H9 (cell line): Measurements from ENCODE around the gene GALNT15. TPM values are rescaled to one million over a fixed set of nuclear protein-coding genes. Genes with fewer than 3 reads are reported as not detected.

Experiments
- DNase-seq: peaks from one replicate; pipeline ENCODE4 v3.0.0-alpha.2; 2017
- H2AFZ ChIP-seq: one replicate; pipeline ENCODE4 v1.6.1; 2013; ENCODE audit warnings: mild to moderate bottlenecking, low read length, control low read depth, moderate library complexity
- H2AK5ac ChIP-seq: 2 replicates; pipeline ENCODE4 v1.6.1; 2013; ENCODE audit warnings: low read length, control low read depth, mixed read lengths; ENCODE audit not compliant: insufficient read length
- H2BK120ac ChIP-seq: one replicate; pipeline ENCODE4 v1.6.1; 2013; ENCODE audit warnings: low read depth, mild to moderate bottlenecking, low read length, control low read depth, inconsistent platforms; ENCODE audit not compliant: poor library complexity, severe bottlenecking
- H2BK12ac ChIP-seq: 2 replicates; pipeline ENCODE4 v1.6.1; 2013; ENCODE audit warnings: low read length, control low read depth, mixed read lengths, low read depth; ENCODE audit not compliant: insufficient read length
- H2BK15ac ChIP-seq: 2 replicates; pipeline ENCODE4 v1.6.1; 2013; ENCODE audit warnings: low read depth, low read length, control low read depth
- H2BK20ac ChIP-seq: one replicate; pipeline ENCODE4 v1.6.1; 2013; ENCODE audit warnings: low read depth, mild to moderate bottlenecking, low read length, control low read depth, inconsistent platforms; ENCODE audit not compliant: poor library complexity, severe bottlenecking
- H2BK5ac ChIP-seq: 2 replicates; pipeline ENCODE4 v1.6.1; 2013; ENCODE audit warnings: low read length, control low read depth, mixed read lengths; ENCODE audit not compliant: insufficient read length
- H3K14ac ChIP-seq: 2 replicates; pipeline ENCODE4 v1.6.1; 2013; ENCODE audit warnings: low read length, control low read depth; ENCODE audit not compliant: insufficient read depth
- H3K18ac ChIP-seq: 2 replicates; pipeline ENCODE4 v1.6.1; 2013; ENCODE audit warnings: low read depth, mild to moderate bottlenecking, mixed read lengths, low read length, control low read depth; ENCODE audit not compliant: insufficient read length
- H3K23ac ChIP-seq: 2 replicates; pipeline ENCODE4 v1.6.1; 2013; ENCODE audit warnings: low read length, control low read depth, mixed read lengths, low read depth; ENCODE audit not compliant: insufficient read length
- H3K23me2 ChIP-seq: 2 replicates; pipeline ENCODE4 v1.6.1; 2013; ENCODE audit warnings: low read depth, mild to moderate bottlenecking, mixed read lengths, low read length, control low read depth; ENCODE audit not compliant: insufficient read length, poor library complexity, severe bottlenecking
- H3K27ac ChIP-seq: 2 replicates; pipeline ENCODE4 v1.5.1; 2013; ENCODE audit warnings: low read length, control low read depth, mixed read lengths, low read depth; ENCODE audit not compliant: insufficient read length
- H3K27me3 ChIP-seq: 2 replicates; pipeline ENCODE4 v1.6.1; 2013; ENCODE audit warnings: low read length, control low read depth, inconsistent platforms; ENCODE audit not compliant: insufficient read depth
- H3K4ac ChIP-seq: 2 replicates; pipeline ENCODE4 v1.6.1; 2013; ENCODE audit warnings: low read depth, mild to moderate bottlenecking, control low read depth, inconsistent platforms, low read length, moderate library complexity
- H3K4me1 ChIP-seq: 2 replicates; pipeline ENCODE4 v1.6.1; 2013; ENCODE audit warnings: low read length, control low read depth, inconsistent platforms; ENCODE audit not compliant: insufficient read depth
- H3K4me2 ChIP-seq: 2 replicates; pipeline ENCODE4 v1.6.1; 2013; ENCODE audit warnings: low read length, control low read depth, mixed read lengths; ENCODE audit not compliant: insufficient read length, insufficient read depth
- H3K56ac ChIP-seq: 2 replicates; pipeline ENCODE4 v1.6.1; 2013; ENCODE audit warnings: low read depth, mild to moderate bottlenecking, mixed read lengths, low read length, control low read depth; ENCODE audit not compliant: insufficient read length
- H3K79me1 ChIP-seq: 2 replicates; pipeline ENCODE4 v1.6.1; 2013; ENCODE audit warnings: low read depth, mild to moderate bottlenecking, moderate library complexity, low read length, control low read depth, inconsistent platforms; ENCODE audit not compliant: insufficient read depth, poor library complexity, severe bottlenecking
- H3K79me2 ChIP-seq: 2 replicates; pipeline ENCODE4 v1.6.1; 2013; ENCODE audit warnings: low read length, control low read depth, inconsistent platforms; ENCODE audit not compliant: insufficient read depth
- H3K9ac ChIP-seq: 2 replicates; pipeline ENCODE4 v1.6.1; 2013; ENCODE audit warnings: low read length, control low read depth, mixed read lengths; ENCODE audit not compliant: insufficient read length; ENCODE audit errors: extremely low read depth
- H3K9me3 ChIP-seq: one replicate; pipeline ENCODE4 v1.6.1; 2013; ENCODE audit warnings: low read depth, low read length, inconsistent platforms; ENCODE audit not compliant: control insufficient read depth
- H3T11ph ChIP-seq: one replicate; pipeline ENCODE4 v1.6.1; 2013; ENCODE audit warnings: mild to moderate bottlenecking, low read length, control low read depth, inconsistent platforms
- H4K20me1 ChIP-seq: one replicate; pipeline ENCODE4 v1.6.1; 2013; ENCODE audit not compliant: control insufficient read depth, insufficient read length, insufficient read depth
- H4K5ac ChIP-seq: 2 replicates; pipeline ENCODE4 v1.6.1; 2013; ENCODE audit warnings: low read depth, mild to moderate bottlenecking, mixed read lengths, low read length, control low read depth; ENCODE audit not compliant: insufficient read length
- H4K8ac ChIP-seq: replicated peaks from 2 replicates; pipeline ENCODE4 v1.6.1; 2013; ENCODE audit warnings: low read length, control low read depth, mixed read lengths, low read depth; ENCODE audit not compliant: insufficient read length
- H4K91ac ChIP-seq: 2 replicates; pipeline ENCODE4 v1.6.1; 2013; ENCODE audit warnings: low read depth, mild to moderate bottlenecking, moderate library complexity, mixed read lengths, low read length, control low read depth; ENCODE audit not compliant: insufficient read length
- H3K27ac Mint-ChIP-seq, 3 experiments: 2 replicates in 2 of 3; 3 replicates in 1 of 3; pipeline ENCODE4 v1.8.0; 2020 to 2021; ENCODE audit warnings: mixed read lengths in 3 of 3, mild to moderate bottlenecking in 1 of 3, moderate library complexity in 1 of 3
- H3K27me3 Mint-ChIP-seq: 2 replicates; pipeline ENCODE4 v1.8.0; 2021; ENCODE audit warnings: low read depth, mild to moderate bottlenecking, moderate library complexity, mixed read lengths
- H3K36me3 Mint-ChIP-seq, 3 experiments: 2 replicates in 2 of 3; 3 replicates in 1 of 3; pipeline ENCODE4 v1.8.0; 2020 to 2021; ENCODE audit warnings: low read depth in 3 of 3, mixed read lengths in 3 of 3; ENCODE audit not compliant: insufficient read depth in 1 of 3
- H3K4me1 Mint-ChIP-seq, 2 experiments: 2 replicates each; pipeline ENCODE4 v1.8.0; 2020; ENCODE audit warnings: mixed read lengths in 2 of 2
- H3K4me3 Mint-ChIP-seq, 2 experiments: 2 replicates in 1 of 2; 3 replicates in 1 of 2; pipeline ENCODE4 v1.8.0; 2020 to 2021; ENCODE audit warnings: mild to moderate bottlenecking in 2 of 2, mixed read lengths in 2 of 2, moderate library complexity in 1 of 2
- H3K9me3 Mint-ChIP-seq, 2 experiments: 2 replicates in 1 of 2; 3 replicates in 1 of 2; pipeline ENCODE4 v1.8.0; 2020; ENCODE audit warnings: mild to moderate bottlenecking in 2 of 2, mixed read lengths in 2 of 2, moderate library complexity in 1 of 2
- total RNA-seq: library from RNA; stranded (reverse); gene quantifications from 2 replicates; pipeline ENCODE4 v1.2.1, GENCODE V29; 2021
- TF ChIP-seq, protein P1 (sequence below): fragments of 200-600 bp; sonication (generic); conservative IDR thresholded peaks from 3 replicates; pipeline ENCODE4 v1.8.0; 2021; ENCODE audit warnings: antibody characterized with exemption, mild to moderate bottlenecking

The GALNT15 gene
- total RNA-seq, 1 experiment from 2014 or later, result 0.04 TPM

DNA sequence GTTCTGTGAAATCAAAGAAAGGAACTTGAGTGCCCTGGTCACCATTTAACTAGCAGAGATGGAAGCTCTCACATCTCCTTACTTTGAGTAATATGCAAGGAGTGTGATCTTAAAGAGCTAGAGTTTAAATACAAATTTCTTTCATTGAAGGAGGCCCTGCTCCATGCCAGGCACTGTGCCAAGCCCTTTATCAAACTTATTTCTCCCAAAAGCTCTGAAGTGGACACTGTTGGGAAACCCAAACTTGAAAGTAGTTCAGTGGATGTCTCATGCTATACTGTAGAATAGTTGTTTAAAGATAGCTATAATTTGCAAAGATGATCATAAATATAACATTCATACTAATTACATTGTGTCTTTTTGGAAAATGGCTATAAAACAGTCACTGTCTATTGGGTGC lies 17.1 kb downstream of the GALNT15 start:
- Histone ChIP-seq H3K4me1 (no peaks in the 10 kb centered on the region), H3K23me2 (no peaks in the 10 kb centered on the region), H2BK15ac (no peak overlapping the region), H3K79me2 (no peaks in the 10 kb centered on the region), H4K5ac (no peak overlapping the region), H3K9me3 (no peaks in the 10 kb centered on the region), H3K56ac (no peak overlapping the region), H3K27ac (no peak overlapping the region), H4K20me1 (no peaks in the 10 kb centered on the region), H3K4me2 (no peak overlapping the region), H2BK5ac (no peak overlapping the region), H3T11ph (no peak overlapping the region), H3K79me1 (no peaks in the 10 kb centered on the region), H3K27me3 (no peaks in the 10 kb centered on the region), H2BK20ac (no peak overlapping the region), H4K91ac (no peak overlapping the region), H3K14ac (no peak overlapping the region), H3K23ac (no peak overlapping the region), H3K18ac (no peak overlapping the region), H4K8ac (no peak overlapping the region), H2AK5ac (no peak overlapping the region), H2AFZ (no peak overlapping the region), H3K4ac (no peak overlapping the region), H2BK12ac (no peak overlapping the region), H2BK120ac (no peak overlapping the region), H3K9ac (no peak overlapping the region)
- TF ChIP-seq, protein P1, sequence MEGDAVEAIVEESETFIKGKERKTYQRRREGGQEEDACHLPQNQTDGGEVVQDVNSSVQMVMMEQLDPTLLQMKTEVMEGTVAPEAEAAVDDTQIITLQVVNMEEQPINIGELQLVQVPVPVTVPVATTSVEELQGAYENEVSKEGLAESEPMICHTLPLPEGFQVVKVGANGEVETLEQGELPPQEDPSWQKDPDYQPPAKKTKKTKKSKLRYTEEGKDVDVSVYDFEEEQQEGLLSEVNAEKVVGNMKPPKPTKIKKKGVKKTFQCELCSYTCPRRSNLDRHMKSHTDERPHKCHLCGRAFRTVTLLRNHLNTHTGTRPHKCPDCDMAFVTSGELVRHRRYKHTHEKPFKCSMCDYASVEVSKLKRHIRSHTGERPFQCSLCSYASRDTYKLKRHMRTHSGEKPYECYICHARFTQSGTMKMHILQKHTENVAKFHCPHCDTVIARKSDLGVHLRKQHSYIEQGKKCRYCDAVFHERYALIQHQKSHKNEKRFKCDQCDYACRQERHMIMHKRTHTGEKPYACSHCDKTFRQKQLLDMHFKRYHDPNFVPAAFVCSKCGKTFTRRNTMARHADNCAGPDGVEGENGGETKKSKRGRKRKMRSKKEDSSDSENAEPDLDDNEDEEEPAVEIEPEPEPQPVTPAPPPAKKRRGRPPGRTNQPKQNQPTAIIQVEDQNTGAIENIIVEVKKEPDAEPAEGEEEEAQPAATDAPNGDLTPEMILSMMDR, result no peak
- Mint-ChIP-seq H3K4me1 (peaks cover 0 to 3% of the 10 kb centered on the region in 2 experiments; a peak in 1 of 4 replicates), H3K36me3 (no peaks in the 10 kb centered on the region), H3K27ac (no peak overlapping the region), H3K4me3 (no peak overlapping the region), H3K9me3 (no peaks in the 10 kb centered on the region), H3K27me3 (no peaks in the 10 kb centered on the region; the same call in 1 of the 2 replicates)
- no peak for DNase-seq
